Gastroesophageal sphincter (tissue), 3 donors: ENCODE results near the gene TPCN1.

Source experiments
- CTCF ChIP-seq, 4 experiments: fragments of 200-600 bp in 2 of 4; fragments of 450-650 bp in 2 of 4; sonication (generic) in 1 of 4; IDR thresholded peaks; one replicate each; pipeline ENCODE4 v1.5.1; 2017 to 2019; ENCODE audit warnings: antibody characterized with exemption in 4 of 4, mild to moderate bottlenecking in 2 of 4, moderate library complexity in 2 of 4
- EP300 ChIP-seq: sonication (generic); formaldehyde crosslinking; IDR thresholded peaks from one replicate; pipeline ENCODE4 v1.6.1; 2017; ENCODE audit warnings: antibody characterized with exemption, mild to moderate bottlenecking
- POLR2A ChIP-seq, 2 donors: fragments of 450-650 bp; IDR thresholded peaks; one replicate each; pipeline ENCODE4 v1.6.1; 2017; ENCODE audit warnings: antibody characterized with exemption in 2 of 2, mild to moderate bottlenecking in 2 of 2, moderate library complexity in 1 of 2
- POLR2AphosphoS5 ChIP-seq: sonication (generic); formaldehyde crosslinking; IDR thresholded peaks from one replicate; pipeline ENCODE4 v1.6.1; 2017; ENCODE audit warnings: antibody characterized with exemption

- TF ChIP-seq POLR2A (IDR thresholded peaks at IDR 0.05) (no peak), CTCF (IDR thresholded peaks at IDR 0.05) (no peak), POLR2AphosphoS5 (peak; percentile 45), EP300 (no peak)
Observed at GRCh38 chr12:113262710-113263109, 41.4 kb downstream of the TPCN1 start.
